Stimulated activated CD8-positive, alpha-beta memory T cell treated with anti-CD3 and anti-CD28 coated beads, Interleukin-15, amount 100 ng/mL, for 1 hour (primary cell): Measurements from ENCODE around the gene ETNPPL.

Source experiments
- DNase-seq: peaks from one replicate; pipeline ENCODE4 v3.0.0-alpha.2; 2020; ENCODE audit warnings: low read depth

The ETNPPL gene

GRCh38 chr4:108762559-108763225, at the start of gene ETNPPL:
ETNPPL (minus strand) TSS chr4:108763053; CDS start chr4:108762898, 155 bp downstream.
- no peak for DNase-seq

DNA sequence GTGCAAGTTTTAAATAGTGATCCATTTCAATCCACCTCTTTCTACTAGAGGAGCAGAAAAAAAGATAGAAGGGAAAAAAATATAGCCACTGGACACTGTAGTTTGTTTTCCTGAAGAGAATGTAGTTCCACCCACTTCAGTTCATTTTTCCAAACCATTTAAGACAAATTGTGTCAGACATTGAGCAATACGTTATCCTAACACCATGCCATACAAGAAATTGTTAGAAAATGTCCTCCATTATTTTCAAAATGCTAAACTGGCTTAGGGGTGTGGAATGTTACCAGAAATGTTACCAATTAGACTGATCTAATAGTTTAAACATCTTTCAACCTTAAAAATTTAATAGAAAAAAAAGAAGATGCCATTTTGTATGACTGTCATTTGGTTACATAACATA, 48.6 kb upstream of the ETNPPL start:
- no peak for DNase-seq

DNA sequence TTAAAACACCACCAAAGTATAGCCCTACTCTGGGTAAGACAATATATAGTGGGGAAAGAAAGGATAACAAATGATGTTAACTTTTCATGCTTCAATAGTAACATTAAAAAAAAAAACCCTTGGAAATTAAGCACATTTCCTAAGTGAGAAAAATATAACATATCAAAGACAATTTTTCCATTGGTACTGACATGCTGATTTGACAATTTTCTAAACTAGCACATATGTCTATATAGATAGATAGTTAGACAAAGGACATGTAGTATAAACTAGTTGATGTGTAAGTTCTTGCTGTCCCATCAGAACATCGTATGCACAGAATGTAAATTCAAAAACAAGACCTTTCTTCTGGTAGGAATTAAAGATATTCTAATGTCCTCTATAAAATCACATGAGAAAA, 47.2 kb upstream of the ETNPPL start:
- no peak for DNase-seq

GRCh38 chr4:108804648-108805273, 41.9 kb upstream of the ETNPPL start:
- no peak for DNase-seq

DNA sequence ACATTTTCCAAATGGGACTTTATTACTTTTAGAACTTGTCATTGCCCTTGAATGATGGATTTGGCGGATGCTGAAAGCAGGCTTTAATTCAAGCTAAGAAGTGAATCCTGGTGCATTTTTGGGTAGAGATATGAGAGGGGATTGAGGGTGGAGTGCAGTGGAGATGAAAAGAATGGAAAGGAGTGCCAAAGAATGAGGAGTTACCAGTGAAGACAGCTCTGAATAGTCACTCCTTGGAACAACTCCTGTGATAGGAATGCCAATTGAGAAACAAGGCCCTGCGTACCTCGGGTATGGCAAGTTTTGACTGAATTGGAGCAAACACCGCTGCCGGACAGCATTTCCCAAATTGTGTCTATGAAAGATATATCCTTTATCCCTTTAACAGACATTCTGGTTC, 36.5 kb upstream of the ETNPPL start:
- DNase-seq, result no peak

- DNase-seq, result no peak
Observed at GRCh38 chr4:108796173-108796572, 33.3 kb upstream of the ETNPPL start.

- no peak for DNase-seq
Observed at GRCh38 chr4:108795733-108796132, 32.9 kb upstream of the ETNPPL start.

DNA sequence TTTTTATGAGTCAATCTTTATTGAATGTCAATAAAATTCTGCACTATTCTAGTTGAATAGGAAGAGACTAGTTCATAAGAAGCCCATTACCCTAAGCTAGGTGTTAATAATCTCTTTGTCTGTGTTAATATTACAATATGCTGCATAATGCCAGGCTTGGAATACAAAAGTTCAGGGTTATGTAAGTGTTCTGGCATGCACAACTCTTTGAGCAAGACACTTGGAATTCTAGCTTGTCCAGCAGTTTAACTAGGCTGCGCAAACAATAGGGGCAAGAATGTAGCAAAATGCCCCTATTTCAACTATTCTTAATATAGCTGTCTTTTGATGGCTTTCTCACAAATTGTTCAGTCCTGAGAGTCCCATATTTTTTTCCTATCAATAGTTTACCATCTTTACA, 31.3 kb upstream of the ETNPPL start:
- DNase-seq, result no peak

GRCh38 chr4:108793415-108793814, 30.6 kb upstream of the ETNPPL start:
- DNase-seq, result no peak

DNA sequence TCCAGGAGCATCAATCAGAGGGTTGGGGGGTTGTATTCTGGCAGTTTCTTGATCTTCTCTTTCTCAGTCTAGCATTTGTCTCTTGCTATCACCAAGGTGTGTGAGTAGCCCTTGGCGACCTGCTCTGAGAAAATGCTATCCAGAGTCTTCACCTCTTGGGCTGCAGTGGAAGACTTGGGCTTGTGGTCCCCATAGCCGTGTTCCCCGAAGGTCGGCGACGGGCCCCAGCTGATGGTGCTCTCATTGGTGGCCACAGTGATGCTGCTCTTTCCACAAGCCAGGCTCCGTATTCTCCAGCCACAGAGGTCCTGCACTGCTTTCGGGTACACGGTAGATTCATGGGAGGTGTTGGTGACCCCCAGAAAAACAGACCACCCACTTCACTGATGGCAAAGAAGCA, 25.9 kb upstream of the ETNPPL start:
- DNase-seq, result no peak

- DNase-seq, result no peak
Observed at GRCh38 chr4:108787724-108788123, 24.9 kb upstream of the ETNPPL start.

DNA sequence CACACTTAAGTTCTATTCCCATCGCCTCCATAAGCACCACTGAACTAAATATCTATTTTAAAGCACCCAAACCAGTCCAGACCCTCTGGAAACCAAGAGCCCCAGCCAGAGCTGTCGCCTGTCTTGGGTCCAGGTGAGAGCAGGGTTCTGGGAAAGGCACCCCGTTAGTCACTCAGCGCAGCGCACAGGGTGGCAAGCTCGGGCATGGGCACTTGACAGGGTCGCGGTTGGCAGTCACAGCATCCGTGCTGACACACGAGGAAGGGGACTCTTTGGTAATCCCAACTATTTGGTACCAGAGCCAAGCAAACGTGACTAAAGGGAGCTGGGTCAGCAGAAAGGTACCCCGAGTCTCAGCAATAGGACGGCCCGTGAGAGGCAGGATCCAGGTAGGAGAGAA, 24.3 kb upstream of the ETNPPL start:
- no peak for DNase-seq

DNA sequence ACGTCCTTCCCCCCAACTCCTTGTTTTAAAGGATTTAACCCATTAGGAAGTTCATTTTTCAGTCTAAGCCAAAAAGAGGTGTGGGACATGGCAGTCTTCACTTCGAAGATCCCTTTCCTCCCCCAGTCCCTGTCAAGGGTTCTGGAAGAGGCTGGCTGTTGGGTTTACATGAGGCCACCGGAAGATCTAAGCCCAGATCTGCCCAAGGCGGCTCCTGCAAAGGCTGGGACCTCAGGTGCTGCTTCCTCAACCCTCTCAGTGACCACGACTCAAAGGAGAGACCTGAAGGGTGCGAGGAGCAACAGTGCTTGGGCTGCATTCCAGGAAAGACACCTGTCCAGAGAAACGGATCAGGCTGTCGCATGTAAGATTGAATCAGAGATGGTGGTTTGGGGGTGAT, 23.5 kb upstream of the ETNPPL start:
- no peak for DNase-seq

DNA sequence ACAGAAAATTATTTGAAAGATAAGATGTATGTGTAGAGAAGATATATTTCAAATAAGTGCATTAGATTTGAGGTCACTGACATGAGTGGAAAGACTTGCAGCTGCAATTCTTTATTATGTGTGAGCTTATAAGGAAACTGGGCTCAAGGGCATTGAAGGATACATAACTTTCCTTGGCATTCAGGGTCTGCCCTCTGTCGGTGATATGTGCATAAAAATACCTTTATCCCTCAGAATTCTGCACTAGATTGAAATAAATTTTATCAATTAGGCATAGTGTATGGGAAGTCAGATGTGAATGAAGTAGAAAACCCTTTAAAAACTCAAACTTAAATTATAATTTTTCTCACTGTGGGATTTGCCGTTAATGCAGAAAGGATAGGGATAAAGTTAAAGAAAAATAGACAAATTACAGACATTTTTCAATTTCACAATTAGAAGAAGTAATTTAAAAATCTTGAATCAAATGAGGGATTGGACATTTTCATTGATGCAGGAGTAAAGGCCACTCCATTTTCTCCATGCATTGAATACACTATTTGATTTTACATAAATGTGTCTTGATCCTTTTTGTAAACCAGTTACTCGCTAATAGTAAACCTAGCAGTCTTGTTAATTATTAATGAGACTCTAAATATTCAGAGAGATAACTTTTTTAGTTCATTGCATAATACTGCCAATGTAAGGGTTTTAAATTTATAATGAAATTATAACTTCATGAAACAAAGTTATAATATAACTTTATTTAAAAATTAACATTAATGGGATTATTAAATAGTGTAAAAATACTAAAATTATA, 21.0 kb upstream of the ETNPPL start:
- no peak for DNase-seq

GRCh38 chr4:108779958-108780357, 17.1 kb upstream of the ETNPPL start:
- DNase-seq, result no peak

- no peak for DNase-seq
Observed at GRCh38 chr4:108777388-108777787, 14.5 kb upstream of the ETNPPL start.

DNA sequence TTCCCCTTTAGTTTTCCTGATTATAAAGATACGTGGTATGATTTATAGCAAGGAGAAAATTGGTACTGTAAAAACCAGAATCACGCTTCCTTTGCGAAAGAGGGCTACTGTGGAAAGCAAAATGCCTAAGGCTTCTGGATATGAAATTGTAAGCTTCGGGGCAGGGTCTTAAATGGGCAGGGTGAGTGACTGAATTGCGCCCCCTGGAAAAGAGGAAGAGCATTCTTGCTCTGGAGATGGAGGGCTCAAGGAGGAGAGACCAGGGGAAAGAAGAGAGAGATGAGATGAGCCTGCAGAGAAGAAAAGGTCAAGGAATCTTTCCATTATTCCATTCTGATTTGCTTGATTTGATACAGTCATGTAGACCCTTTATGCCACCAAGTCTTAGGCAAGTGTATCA, 13.1 kb upstream of the ETNPPL start:
- no peak for DNase-seq

DNA sequence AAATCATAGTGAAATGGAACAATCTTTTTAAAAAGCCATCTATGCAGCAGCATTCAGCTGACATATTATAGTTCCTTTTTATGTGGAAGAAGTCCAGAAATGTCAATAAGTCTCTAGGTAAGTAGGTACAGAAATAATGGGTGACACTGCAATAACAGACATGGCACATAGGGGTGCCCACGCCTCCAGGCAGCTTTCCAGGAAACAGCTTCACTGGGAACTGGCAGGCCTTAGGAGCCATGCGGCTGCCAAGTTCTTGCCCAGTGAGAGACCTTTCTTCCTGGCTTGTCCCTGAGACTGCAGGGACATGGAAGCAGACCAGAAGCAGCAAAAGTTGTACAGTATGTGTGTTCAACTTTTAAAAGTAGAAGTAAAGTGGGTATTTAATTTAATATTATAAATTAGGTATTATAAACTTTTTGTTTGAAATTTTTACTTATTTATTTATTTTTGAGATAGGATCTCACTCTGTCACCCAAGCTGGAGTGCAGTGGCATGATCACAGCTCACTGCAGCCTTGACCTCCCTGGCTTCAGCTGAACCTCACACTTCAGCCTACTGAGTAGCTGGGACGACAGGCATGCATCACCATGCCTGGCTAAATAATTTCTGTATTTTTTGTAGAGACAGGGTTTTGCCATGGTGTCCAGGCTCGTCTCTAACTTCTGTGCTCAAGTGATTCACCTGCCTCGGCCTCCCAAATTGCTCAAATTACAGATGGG, 12.1 kb upstream of the ETNPPL start:
- no peak for DNase-seq

DNA sequence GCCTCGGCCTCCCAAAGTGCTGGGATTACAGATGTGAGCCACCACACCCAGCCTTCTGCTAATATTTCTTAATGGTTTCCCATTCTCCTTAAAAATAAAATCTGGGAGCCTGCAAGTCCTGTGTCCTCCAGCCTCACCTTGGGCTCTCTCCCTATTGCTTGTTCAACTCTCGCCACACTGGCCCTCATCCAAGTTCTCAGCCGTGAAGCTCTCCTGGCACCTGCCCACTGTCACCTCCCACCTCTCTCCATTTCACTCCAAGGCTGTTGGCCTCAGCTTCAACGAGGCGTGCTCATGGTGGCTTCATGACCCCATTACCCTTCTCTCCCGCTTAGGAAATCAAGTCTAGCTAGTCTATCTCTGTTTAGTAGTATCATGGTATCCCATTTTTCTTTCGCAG, 9.5 kb upstream of the ETNPPL start:
- no peak for DNase-seq

GRCh38 chr4:108766058-108766457, 3.2 kb upstream of the ETNPPL start:
- DNase-seq, result no peak

GRCh38 chr4:108763986-108764385, 1.1 kb upstream of the ETNPPL start:
- no peak for DNase-seq

- DNase-seq, result no peak
Observed at GRCh38 chr4:108763226-108763593, 357 bp upstream of the ETNPPL start.

DNA sequence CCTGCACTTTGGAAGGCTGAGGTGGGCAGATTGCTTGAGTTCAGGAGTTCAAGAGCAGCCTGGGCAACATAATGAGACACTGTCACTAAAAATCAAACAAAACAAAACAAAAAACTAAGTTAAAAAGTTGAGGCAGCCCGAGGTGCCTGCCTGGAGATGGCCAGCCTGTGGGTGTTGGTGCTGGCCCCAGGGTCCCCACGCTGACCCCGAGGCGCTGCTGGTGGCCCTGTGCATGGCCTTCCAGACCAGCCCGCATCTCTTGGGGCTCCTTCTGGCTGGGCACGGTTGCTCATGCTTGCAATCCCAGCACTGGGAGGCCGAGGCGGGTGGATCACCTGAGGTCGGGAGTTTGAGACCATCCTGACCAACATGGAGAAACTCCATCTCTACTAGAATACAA, 4.4 kb downstream of the ETNPPL start:
- no peak for DNase-seq
